HG02981 (cell line): ENCODE measurements around the gene SLCO1B3.
"Not testable (repeated sequence)": the region's sequence is repeated elsewhere in the genome, so short reads cannot be mapped to it uniquely, and the experiment has no call there.

ENCODE experiments used
- ATAC-seq: cut with Tn5 transposase; IDR thresholded peaks from one replicate; pipeline ENCODE4 v1.9.1; 2021; ENCODE audit warnings: mild to moderate bottlenecking, moderate library complexity; ENCODE audit not compliant: unreplicated experiment

The SLCO1B3 gene, protein sequence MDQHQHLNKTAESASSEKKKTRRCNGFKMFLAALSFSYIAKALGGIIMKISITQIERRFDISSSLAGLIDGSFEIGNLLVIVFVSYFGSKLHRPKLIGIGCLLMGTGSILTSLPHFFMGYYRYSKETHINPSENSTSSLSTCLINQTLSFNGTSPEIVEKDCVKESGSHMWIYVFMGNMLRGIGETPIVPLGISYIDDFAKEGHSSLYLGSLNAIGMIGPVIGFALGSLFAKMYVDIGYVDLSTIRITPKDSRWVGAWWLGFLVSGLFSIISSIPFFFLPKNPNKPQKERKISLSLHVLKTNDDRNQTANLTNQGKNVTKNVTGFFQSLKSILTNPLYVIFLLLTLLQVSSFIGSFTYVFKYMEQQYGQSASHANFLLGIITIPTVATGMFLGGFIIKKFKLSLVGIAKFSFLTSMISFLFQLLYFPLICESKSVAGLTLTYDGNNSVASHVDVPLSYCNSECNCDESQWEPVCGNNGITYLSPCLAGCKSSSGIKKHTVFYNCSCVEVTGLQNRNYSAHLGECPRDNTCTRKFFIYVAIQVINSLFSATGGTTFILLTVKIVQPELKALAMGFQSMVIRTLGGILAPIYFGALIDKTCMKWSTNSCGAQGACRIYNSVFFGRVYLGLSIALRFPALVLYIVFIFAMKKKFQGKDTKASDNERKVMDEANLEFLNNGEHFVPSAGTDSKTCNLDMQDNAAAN

DNA sequence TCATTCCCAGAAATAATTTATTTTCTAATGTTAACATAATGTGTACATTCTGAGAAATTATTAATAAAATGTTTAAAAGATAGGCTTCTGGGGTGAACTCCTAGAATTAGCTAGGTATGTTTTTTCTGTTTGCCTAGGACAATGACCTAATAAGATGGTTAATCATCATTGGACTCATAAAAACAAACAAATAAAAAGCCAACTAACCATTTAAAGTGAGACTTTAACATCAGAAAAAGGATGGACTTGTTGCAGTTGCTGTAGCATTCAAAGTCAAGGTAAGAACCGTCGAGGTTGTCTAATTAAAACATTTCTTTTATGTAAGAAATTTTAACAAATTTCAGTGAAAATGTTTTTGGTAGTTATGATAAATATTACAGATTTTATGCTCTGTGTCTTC, at the start of gene SLCO1B3:
TSS of gene SLCO1B3 (plus strand) at position 219 of the 400 bp plus-strand sequence. CDS start 5,034 bp downstream, outside the sequence.
- no peak for ATAC-seq

DNA sequence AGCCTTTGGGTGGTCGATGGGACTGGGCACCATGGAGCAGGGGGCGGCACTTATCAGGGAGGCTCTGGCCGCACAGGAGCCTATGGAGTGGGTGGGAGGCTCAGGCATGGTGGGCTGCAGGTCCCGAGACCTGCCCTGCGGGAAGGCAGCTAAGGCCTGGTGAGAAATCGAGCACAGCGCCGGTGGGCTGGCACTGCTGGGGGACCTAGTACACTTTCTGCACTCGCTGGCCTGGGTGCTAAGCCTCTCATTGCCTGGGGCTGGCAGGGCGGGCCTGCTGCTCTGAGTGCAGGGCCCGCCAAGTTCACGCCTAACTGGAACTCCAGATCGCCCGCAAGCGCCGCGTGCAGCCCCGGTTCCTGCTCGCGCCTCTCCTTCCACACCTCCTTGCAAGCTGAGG, 33.1 kb upstream of the SLCO1B3 start:
- ATAC-seq: no peak

DNA sequence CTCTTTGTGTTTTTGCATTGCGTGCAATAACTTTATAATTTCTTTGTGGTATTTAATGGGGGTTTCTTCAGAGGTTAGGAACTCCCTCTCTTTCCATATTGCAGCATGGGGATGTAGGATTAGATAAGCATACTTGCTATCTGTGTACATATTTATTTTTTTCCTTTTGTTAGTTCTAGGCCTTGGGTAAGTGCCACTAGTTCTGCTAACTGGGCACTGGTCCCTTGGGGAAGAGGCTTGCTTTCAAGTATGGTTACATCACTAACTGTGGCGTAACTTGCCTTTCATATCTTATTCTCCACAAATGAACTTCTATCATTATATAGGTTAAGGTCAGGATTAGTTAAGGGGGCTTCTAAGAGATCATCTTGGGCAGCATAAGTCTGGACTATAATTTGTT, 31.5 kb upstream of the SLCO1B3 start:
- ATAC-seq: no peak

DNA sequence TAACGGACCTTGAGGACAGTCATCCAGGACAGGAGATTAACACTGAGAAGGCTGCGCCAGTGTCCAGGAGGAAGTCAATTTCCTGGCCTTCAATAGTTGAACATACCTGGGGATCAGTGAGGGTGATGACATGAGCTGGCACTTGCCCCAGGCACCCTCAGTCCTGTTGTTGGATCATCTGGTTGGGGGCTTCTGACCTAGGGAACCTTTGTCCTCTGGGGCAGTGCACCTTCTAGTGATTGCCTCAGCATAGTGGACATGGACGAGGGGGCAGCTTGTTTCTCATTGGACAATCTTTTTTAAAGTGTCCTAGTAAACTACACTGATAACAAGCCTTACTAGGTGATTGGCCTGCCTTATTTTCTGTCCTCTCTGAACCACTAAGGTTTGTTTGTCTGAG, 30.5 kb upstream of the SLCO1B3 start:
- ATAC-seq: not testable (repeated sequence)

DNA sequence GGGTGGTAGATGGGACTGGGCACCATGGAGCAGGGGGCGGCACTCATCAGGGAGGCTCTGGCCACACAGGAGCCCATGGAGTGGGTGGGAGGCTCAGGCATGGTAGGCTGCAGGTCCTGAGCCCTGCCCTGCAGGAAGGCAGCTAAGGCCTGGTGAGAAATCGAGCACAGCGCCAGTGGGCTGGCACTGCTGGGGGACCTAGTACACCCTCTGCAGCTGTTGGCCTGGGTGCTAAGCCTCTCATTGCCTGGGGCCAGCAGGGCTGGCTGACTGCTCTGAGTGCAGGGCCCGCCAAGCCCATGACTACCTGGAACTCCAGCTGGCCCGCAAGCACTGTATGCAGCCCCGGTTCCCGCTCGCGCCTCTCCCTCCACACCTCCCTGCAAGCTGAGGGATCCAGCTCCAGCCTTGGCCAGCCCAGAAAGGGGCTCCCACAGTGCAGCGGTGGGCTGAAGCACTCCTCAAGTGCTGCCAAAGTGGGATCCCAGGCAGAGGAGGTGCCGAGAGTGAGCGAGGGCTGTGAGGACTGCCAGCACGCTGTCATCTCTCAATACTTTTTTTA, 26.6 kb upstream of the SLCO1B3 start:
- ATAC-seq: not testable (repeated sequence)

DNA sequence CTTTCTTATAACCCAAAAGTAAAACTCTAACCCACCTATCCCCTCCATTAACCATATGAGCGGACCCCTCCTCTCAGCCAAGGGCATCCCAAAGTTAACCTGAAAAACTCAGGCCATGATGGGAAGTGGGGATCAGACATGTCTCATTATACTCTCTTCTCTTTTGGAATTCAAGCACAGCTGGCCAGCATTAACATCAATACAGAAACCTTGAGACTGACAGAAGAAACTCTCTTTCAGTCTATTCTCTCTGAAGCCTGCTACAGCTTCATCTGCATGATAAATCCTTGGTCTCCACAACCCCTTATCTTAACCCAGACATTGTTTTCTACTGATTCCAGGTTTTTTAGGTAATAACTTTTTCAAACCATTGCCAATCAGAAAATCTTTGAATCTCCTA, 17.5 kb upstream of the SLCO1B3 start:
- no peak for ATAC-seq

DNA sequence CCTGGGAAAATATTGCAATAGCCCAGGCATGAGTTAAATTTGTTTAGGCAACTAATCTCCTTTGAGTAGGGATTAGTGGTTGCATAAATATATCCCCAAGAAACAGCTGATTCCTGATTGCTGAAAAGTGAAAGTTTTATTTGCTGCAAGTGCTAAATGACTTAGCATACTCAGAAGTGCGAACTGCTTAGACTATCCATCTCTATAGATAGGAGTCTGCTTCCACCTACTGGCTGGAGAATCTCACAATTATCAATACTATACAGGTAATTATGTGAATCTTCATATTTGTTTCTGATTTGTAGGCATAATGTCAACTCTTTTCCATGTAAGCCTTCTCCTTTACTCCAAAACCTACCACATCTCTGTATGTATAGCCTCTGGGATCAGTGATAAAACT, 12.0 kb upstream of the SLCO1B3 start:
- ATAC-seq: no peak

DNA sequence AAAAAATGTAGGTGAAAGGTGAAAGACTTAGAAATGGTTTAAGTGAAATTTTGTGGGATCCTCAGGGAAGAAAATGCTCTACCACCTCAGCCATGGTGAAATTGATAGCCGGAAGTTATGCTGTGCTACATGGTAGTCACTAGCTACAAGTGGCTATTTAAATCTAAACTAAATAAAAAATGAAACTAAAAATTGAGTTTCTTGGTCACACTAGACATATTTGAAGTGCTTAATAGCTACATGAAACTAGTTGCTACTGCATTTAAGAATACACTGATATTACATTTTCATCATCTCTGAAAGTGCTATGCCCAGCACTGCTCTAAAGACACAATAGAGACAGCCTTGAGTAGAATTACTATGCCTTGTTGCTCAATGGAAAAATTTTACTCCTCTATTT, 10.3 kb upstream of the SLCO1B3 start:
- ATAC-seq: no peak

DNA sequence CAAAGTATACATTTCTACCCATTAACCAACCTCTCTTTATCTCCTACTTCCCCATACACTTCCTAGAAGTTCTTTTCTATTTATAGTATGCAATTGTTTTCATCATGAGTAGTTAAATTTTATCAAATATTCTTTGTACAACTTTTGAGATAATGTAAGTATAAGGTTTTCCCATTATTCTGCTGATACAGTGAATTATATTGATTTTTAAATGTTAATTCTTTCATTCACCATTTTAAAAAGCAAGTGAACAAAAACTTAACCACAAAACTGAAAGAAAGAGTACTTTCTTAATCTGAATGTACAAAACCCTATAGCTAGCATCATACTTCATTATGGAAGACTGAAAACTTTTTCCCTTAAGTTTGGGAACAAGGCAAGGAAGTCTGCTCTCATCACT, 9.5 kb upstream of the SLCO1B3 start:
- ATAC-seq: no peak

DNA sequence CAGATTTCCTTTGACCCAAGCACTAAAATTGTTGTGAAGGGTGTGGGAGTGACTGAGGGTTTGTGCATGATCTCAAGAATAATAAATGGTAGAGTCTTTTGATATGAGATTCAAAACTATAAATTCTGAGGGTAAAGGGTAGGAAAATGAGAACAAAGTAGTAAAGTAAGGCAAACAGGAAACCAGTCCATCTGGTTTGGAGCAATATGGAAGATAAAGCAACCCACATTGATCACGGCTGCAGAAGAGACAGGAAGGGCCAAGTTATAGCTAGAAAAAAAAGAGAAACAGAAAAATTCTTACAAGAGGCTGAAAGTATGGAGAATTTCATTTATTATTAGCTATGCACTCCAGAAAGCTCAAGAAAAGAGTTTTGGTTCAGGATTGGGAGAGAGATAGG, 4.6 kb upstream of the SLCO1B3 start:
- ATAC-seq: no peak

DNA sequence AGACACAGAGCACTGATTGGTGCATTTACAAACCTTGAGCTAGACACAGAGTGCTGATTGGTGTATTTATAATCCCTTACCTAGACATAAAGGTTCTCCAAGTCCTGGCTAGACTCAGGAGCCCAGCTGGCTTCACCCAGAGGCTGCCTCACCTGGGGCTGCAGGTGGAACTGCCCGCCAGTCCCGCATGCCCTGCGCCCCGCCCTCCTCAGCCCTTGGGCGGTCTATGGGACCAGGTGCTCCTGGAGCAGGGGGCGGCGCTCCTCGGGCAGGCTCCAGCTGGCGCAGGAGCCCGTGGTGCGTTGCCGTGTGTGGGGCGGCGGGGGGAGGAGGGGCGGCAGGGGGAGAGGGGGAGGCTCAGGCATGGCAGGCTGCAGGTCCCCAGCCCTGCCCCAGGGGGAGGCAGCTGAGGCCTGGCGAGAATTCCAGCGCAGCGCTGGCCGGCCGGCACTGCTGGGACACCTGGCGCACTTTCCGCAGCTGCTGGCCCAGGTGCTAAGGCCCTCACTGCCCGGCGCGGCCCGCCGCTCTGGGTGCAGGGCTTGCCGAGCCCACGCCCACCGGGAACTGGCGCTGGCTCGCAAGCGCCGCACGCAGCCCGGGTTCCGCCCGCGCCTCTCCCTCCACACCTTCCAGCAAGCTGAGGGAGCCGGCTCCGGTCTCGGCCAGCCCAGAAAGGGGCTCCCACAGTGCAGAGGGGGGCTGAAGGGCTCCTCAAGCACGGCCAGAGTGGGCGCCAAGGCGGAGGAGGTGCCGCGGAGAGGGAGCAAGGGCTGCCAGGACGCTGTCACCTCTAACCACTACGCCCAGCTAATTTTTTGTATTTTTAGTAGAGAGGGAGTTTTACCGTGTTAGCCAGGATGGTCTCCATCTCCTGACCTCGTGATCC, 3.1 kb upstream of the SLCO1B3 start:
- no peak for ATAC-seq

DNA sequence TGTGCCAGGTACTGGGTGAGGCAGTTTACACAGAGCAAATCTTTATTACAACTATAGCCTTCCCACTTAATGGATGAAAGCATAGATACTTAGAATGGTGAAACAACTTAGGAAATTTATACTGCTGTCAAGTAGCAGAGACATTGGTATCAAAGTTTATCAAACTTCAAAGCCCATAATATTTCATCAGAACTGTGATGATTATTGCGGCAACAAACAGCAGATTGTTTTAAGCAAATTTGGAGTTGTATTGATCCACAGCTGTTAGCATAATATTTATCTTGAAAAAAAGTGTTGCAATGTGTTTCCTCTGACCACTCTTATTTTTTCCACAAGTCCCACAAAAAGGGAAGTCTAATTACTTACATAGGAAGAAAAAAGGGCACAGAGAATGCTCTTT, 2.0 kb upstream of the SLCO1B3 start:
- ATAC-seq: no peak

DNA sequence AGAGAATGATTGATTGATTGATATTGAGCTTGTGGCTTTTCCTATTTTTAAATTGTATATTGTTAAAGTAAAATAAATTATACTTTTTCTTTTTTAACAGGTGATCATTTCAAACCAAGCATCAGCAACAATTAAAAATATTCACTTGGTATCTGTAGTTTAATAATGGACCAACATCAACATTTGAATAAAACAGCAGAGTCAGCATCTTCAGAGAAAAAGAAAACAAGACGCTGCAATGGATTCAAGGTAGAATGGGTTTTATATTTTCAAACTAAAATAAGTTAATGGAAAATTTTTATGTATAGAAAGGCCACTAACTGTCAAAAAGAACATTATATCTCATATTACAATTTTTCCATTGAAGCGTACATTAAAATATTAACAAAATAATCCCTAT, 5.1 kb downstream of the SLCO1B3 start:
- ATAC-seq: no peak

DNA sequence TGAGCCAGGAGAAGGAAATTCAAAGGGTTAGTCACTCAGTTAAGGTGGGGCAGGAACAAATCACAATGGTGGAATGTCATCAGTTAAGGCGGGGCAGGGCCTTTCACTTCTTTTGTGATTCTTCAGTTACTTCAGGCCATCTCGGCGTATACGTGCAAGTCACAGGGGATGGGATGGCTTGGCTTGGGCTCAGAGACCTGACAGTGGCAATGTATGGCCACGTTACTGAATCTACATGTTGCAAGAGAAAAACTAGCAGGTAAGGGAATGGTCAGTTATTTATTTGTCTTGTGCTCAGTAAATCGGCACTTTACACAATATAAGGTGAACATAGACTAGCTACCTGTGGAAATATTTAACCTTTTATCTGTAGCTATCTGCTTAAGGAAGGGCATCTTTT, 11.9 kb downstream of the SLCO1B3 start:
- ATAC-seq: no peak

DNA sequence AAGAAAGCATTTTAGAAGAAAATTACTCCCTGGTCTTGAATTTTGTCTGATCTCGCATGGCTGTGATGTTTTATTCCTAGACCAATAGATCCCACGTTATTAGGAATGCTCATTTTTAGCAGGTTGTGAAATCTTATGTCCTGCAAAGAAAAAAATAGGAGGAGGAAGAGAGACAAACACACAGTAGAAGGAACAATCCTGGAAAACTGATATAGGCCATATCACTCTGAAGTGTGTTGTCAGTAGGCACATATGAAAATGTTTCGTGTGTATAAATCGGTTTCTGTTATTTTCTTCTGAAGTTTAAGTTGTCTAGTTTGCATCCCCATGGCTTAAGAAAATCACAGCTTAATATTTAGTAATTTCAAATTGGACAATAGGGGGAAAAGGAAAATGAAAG, 12.4 kb downstream of the SLCO1B3 start:
- no peak for ATAC-seq

DNA sequence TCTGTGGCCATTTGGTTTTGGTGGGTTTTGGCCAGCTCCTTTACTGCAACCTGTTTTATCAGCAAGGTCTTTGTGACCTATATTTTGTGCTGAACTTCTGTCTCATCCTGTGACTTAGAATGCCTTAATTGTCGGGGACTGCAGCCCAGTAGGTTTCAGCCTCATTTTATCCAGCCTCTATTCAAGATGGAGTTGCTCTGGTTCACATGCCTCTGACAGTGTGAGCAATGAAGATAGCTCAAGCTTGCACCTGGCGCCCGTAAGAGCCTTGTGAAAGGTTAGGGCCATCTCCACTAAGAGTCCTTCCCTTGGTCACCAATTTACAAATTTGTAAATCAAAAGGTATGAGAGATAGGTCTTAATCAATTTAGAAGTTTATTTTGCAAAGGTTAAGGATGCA, 19.4 kb downstream of the SLCO1B3 start:
- no peak for ATAC-seq

DNA sequence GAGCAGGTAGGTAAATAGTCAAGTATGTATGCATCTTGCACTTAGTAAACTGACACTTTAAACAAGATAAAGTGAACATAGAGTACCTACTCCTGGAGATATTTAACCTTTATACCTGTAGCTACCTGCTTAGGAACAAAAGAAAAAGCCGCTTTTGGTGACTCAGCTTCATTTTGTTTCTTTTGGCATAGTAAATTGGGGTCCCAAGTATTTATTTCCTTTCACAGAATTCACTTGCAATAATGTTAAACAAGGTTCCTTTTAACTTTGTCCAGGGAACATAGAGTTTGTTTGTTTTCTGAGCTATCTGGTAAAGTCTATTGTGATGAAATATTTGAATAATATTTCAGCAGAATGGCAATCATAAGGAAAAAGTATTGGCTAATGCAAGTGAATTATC, 20.0 kb downstream of the SLCO1B3 start:
- no peak for ATAC-seq

DNA sequence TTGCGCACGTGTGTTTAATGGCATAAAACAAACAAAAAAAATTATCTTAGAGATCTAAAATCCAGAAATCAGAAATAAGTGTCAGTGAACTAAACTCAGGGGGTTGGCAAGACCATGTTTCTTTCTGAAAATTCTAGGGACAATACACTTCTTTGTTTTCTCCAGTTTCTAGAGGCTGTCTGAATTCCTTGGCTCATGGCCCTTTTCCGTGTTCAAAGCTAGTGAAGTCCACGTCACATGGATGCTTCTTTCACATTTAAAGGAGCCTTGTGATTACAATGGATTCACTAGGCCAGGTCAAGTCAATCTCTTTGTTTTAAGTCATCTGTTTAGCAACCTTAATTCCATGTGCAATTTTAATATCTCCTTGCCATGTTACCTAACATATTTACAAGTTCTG, 22.4 kb downstream of the SLCO1B3 start:
- no peak for ATAC-seq

DNA sequence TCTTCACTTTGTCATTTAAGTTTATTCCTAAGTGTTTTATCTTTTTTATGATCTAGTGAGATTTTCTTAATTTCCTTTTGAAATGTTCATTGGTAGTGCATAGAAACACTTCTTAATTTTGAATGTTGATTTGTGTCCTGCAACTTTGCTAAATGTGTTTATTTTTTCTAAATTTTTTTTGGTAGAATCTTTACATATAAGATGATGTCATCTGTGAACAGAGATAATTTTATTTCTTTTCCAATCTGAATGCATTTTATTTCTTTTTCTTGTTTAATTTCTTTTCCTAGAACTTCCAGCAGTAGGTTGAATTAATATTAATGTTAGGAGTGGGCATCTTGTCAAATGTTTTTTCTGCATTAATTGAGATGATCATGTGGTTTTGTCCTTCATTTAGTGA, 42.1 kb downstream of the SLCO1B3 start:
- ATAC-seq: no peak

DNA sequence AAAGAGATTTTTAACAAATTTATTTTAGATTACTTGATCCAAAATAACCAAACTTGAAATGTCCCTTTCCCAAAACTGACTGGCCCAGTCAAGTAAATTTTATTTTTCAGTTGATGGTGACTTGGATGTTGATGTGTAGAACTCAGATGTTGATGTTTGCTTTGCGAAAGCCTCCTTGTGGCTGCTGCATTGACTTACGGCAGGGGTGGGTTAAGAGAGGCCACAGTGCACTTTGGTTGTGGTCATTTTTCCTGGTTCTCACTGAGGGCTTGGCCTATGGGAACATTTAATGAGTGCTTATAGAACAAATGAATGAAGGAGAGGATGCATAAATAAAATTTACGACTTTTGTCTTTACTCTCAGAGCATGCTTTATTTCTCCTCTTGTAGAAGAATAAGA, 52.6 kb downstream of the SLCO1B3 start:
- no peak for ATAC-seq

DNA sequence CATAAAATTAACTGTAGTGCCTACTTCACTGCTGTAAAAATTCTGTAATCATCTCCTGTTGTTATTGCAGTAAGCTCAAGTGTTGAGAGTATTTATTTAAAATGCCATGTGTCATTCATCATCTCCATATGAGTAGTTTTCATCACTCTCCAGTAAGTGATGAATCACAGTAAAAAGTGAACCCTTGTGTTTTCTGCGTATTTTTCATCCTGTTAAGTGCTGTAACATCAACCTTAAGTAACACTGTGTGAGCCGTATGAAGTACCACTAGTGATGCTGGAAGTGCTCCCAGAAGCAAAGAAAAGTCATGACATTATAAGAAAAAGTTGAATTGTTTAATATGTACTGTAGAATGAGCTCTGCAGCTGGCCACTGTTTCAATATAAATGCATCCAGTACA, 55.4 kb downstream of the SLCO1B3 start:
- no peak for ATAC-seq
